ENCODE data around the gene TSPAN5. TPM values are rescaled to one million over a fixed set of nuclear protein-coding genes. Genes with fewer than 3 reads are reported as not detected.
A peak's percentile ranks its signal among the peaks of the same experiment; 100 is the strongest.
"Not testable (repeated sequence)": the region's sequence is repeated elsewhere in the genome, so short reads cannot be mapped to it uniquely, and the experiment has no call there.

The TSPAN5 gene
- total RNA-seq, 1 experiment from 2014 or later: 18.4 TPM

- DNase-seq (ENCODE audit: low spot score): no peak
These were observed 102.0 kb downstream of the TSPAN5 start for GRCh38 chr4:98556451-98556850.

GRCh38 chr4:98555798-98556445 lies 102.5 kb downstream of the TSPAN5 start:
- no peak for DNase-seq (ENCODE audit: low spot score)

- DNase-seq (ENCODE audit: low spot score): peak; percentile 7
These were observed 111.4 kb downstream of the TSPAN5 start for GRCh38 chr4:98546910-98547594.

GRCh38 chr4:98544818-98545414 lies 113.5 kb downstream of the TSPAN5 start:
- DNase-seq (ENCODE audit: low spot score): no peak

GRCh38 chr4:98544141-98544817 lies 114.1 kb downstream of the TSPAN5 start:
- no peak for DNase-seq (ENCODE audit: low spot score)

- DNase-seq (ENCODE audit: low spot score): no peak
These were observed 116.4 kb downstream of the TSPAN5 start for GRCh38 chr4:98542011-98542410.

GRCh38 chr4:98540803-98541202 lies 117.6 kb downstream of the TSPAN5 start:
- no peak for DNase-seq (ENCODE audit: low spot score)

GRCh38 chr4:98539741-98540140 lies 118.7 kb downstream of the TSPAN5 start:
- no peak for DNase-seq (ENCODE audit: low spot score)

- no peak for DNase-seq (ENCODE audit: low spot score)
These were observed 119.1 kb downstream of the TSPAN5 start for GRCh38 chr4:98539299-98539698.

- no peak for DNase-seq (ENCODE audit: low spot score)
These were observed 121.8 kb downstream of the TSPAN5 start for GRCh38 chr4:98536631-98537030.

- DNase-seq (ENCODE audit: low spot score): not testable (repeated sequence)
These were observed 124.3 kb downstream of the TSPAN5 start for GRCh38 chr4:98534146-98534545.

- no peak for DNase-seq (ENCODE audit: low spot score)
These were observed 127.8 kb downstream of the TSPAN5 start for GRCh38 chr4:98530572-98530971.

GRCh38 chr4:98529970-98530569 lies 128.3 kb downstream of the TSPAN5 start:
- no peak for DNase-seq (ENCODE audit: low spot score)

GRCh38 chr4:98528882-98529281 lies 129.5 kb downstream of the TSPAN5 start:
- no peak for DNase-seq (ENCODE audit: low spot score)

- no peak for DNase-seq (ENCODE audit: low spot score)
These were observed 130.7 kb downstream of the TSPAN5 start for GRCh38 chr4:98527534-98528269.

- DNase-seq (ENCODE audit: low spot score): no peak
These were observed 134.2 kb downstream of the TSPAN5 start for GRCh38 chr4:98524230-98524629.

- peak; percentile 57 for DNase-seq (ENCODE audit: low spot score)
These were observed 135.6 kb downstream of the TSPAN5 start for GRCh38 chr4:98522636-98523395.

- DNase-seq (ENCODE audit: low spot score): no peak
These were observed 136.3 kb downstream of the TSPAN5 start for GRCh38 chr4:98522062-98522461.

GRCh38 chr4:98521486-98521885 lies 136.9 kb downstream of the TSPAN5 start:
- DNase-seq (ENCODE audit: low spot score): no peak

- no peak for DNase-seq (ENCODE audit: low spot score)
These were observed 139.0 kb downstream of the TSPAN5 start for GRCh38 chr4:98519268-98519977.
